Nephron (organoid): ENCODE results near the gene GIMAP8.
"Not testable (repeated sequence)": the region's sequence is repeated elsewhere in the genome, so short reads cannot be mapped to it uniquely, and the experiment has no call there.

Experiments used
- H3K27ac Mint-ChIP-seq, 3 experiments: 2 replicates each; pipeline ENCODE4 v1.8.0; 2020; ENCODE audit warnings: mixed read lengths in 3 of 3, mild to moderate bottlenecking in 2 of 3, moderate library complexity in 1 of 3
- H3K27me3 Mint-ChIP-seq: 2 replicates; pipeline ENCODE4 v1.8.0; 2021; ENCODE audit warnings: low read depth, mild to moderate bottlenecking, moderate library complexity, mixed read lengths
- H3K36me3 Mint-ChIP-seq: 2 replicates; pipeline ENCODE4 v1.8.0; 2020; ENCODE audit warnings: low read depth, mixed read lengths
- H3K4me1 Mint-ChIP-seq: 2 replicates; pipeline ENCODE4 v1.8.0; 2020; ENCODE audit warnings: mixed read lengths
- H3K4me3 Mint-ChIP-seq, 3 experiments: 2 replicates each; pipeline ENCODE4 v1.8.0; 2020; ENCODE audit warnings: mild to moderate bottlenecking in 3 of 3, mixed read lengths in 3 of 3, moderate library complexity in 2 of 3
- H3K9me3 Mint-ChIP-seq: 2 replicates; pipeline ENCODE4 v1.8.0; 2020; ENCODE audit warnings: mixed read lengths
- CTCF ChIP-seq, 3 experiments: fragments of 200-600 bp; sonication (generic); IDR thresholded peaks; one replicate each; pipeline ENCODE4 v1.5.0; 2021; ENCODE audit warnings: antibody characterized with exemption in 3 of 3; ENCODE audit not compliant: unreplicated experiment in 3 of 3

The GIMAP8 gene

GRCh38 chr7:150514748-150515222, 64.4 kb downstream of the GIMAP8 start, which contains the start of gene GIMAP7:
TSS of gene GIMAP7 (plus strand) at chr7:150514872. CDS start at chr7:150519975, 5,103 bp downstream.
- H3K9me3 Mint-ChIP-seq = peaks cover 5% of the 10 kb centered on the region
- H3K4me1 Mint-ChIP-seq = no peaks in the 10 kb centered on the region
- H3K27me3 Mint-ChIP-seq = peaks cover 8% of the 10 kb centered on the region
- H3K36me3 Mint-ChIP-seq = no peaks in the 10 kb centered on the region
- no peak within 1 kb of the TSS for H3K27ac Mint-ChIP-seq
- no peak for TF ChIP-seq CTCF (IDR thresholded peaks at IDR 0.05; ENCODE audit: unreplicated experiment in 3 of 3)
- no peak within 1 kb of the TSS for H3K4me3 Mint-ChIP-seq

GRCh38 chr7:150515248-150516147, 65.1 kb downstream of the GIMAP8 start:
- Mint-ChIP-seq H3K9me3 (peaks cover 2% of the 10 kb centered on the region), H3K4me1 (no peaks in the 10 kb centered on the region), H3K27me3 (peaks cover 8% of the 10 kb centered on the region), H3K4me3 (no peak overlapping the region), H3K36me3 (no peaks in the 10 kb centered on the region), H3K27ac (no peak overlapping the region)
- TF ChIP-seq CTCF (IDR thresholded peaks at IDR 0.05; ENCODE audit: unreplicated experiment in 3 of 3) = no peak

GRCh38 chr7:150516956-150517745, 66.7 kb downstream of the GIMAP8 start:
- H3K27me3 Mint-ChIP-seq = peaks cover 8% of the 10 kb centered on the region
- no peak overlapping the region for H3K27ac Mint-ChIP-seq
- no peak for TF ChIP-seq CTCF (IDR thresholded peaks at IDR 0.05; ENCODE audit: unreplicated experiment in 3 of 3)
- H3K9me3 Mint-ChIP-seq = no peaks in the 10 kb centered on the region
- H3K4me1 Mint-ChIP-seq = no peaks in the 10 kb centered on the region
- H3K4me3 Mint-ChIP-seq = no peak overlapping the region
- no peaks in the 10 kb centered on the region for H3K36me3 Mint-ChIP-seq

GRCh38 chr7:150519310-150519709, 68.9 kb downstream of the GIMAP8 start:
- no peaks in the 10 kb centered on the region for H3K9me3 Mint-ChIP-seq
- peaks cover 8% of the 10 kb centered on the region for H3K27me3 Mint-ChIP-seq
- no peak for TF ChIP-seq CTCF (IDR thresholded peaks at IDR 0.05; ENCODE audit: unreplicated experiment in 3 of 3)
- no peak overlapping the region for H3K27ac Mint-ChIP-seq
- H3K4me1 Mint-ChIP-seq = no peaks in the 10 kb centered on the region
- no peak overlapping the region for H3K4me3 Mint-ChIP-seq
- no peaks in the 10 kb centered on the region for H3K36me3 Mint-ChIP-seq

GRCh38 chr7:150520145-150520544, 69.7 kb downstream of the GIMAP8 start:
- peaks cover under 1% of the 10 kb centered on the region for H3K27me3 Mint-ChIP-seq
- H3K9me3 Mint-ChIP-seq = no peaks in the 10 kb centered on the region

GRCh38 chr7:150522931-150523330, 72.5 kb downstream of the GIMAP8 start:
- not testable (repeated sequence) for H3K27ac Mint-ChIP-seq, H3K4me1 Mint-ChIP-seq, H3K9me3 Mint-ChIP-seq, H3K36me3 Mint-ChIP-seq, H3K27me3 Mint-ChIP-seq, H3K4me3 Mint-ChIP-seq

More at GRCh38 chr7:150520145-150520544, 69.7 kb downstream of the GIMAP8 start:
- Mint-ChIP-seq H3K4me3 (no peak overlapping the region), H3K4me1 (no peaks in the 10 kb centered on the region), H3K27ac (no peak overlapping the region), H3K36me3 (no peaks in the 10 kb centered on the region)
- TF ChIP-seq CTCF (IDR thresholded peaks at IDR 0.05; ENCODE audit: unreplicated experiment in 3 of 3) = no peak
